Measurements from ENCODE around the gene MS4A6E.
"Not testable (repeated sequence)": the region's sequence is repeated elsewhere in the genome, so short reads cannot be mapped to it uniquely, and the experiment has no call there.

MS4A6E gene

DNA sequence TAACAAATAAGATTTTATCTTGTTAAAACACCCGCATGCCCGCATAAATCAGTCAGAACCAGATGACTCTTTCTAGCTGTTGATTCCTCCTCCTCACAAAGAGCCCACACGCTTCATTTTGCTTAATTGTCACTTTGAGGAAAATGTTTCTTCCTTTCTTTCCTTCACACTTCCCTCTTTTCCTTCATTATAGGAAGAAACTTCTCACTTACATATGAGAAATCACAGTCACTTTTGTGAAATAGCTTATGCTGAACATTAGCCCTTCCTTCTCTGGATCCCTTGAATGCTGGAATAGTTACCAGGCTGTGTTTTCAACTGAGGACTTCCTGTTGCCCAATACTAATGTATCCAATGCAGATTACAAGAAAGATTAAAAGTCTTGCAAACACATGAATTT lies 5.8 kb downstream of the MS4A6E start:
- no peak overlapping the region for H3K4me3 ChIP-seq (ENCODE audit: low read depth, low read length)
- no peak for DNase-seq (ENCODE audit: low read depth)

DNA sequence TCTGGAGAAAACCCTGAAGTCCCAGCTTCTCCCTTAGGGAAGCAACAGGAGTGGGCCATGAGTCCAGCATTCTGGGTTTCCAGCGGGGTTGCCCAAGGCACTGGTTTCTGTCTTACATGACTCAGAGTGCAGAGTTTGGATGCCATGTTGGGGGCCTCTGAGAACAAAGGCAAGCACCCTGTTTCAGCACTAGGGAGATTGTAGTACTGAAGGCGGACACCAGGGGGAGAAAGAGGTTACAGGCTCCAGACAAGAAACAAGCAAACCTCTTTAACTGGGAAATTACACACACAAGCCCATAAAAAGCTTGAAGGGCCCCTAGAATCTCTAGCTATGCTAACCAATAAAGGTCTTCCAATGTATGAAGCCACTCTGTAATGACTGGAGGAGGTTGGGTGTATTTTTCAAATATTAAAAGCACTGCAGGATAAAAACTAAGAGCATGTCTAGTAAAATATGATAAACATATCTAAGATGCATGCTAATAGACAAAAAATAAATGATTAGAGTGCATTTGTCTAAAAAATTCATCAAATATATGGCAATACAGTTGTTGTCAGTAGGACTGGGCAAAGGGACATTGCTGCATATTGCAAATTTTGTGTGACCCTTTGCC lies 7.1 kb downstream of the MS4A6E start:
- DNase-seq (ENCODE audit: low read depth): no peak
- no peak overlapping the region for H3K4me3 ChIP-seq (ENCODE audit: low read depth, low read length)

DNA sequence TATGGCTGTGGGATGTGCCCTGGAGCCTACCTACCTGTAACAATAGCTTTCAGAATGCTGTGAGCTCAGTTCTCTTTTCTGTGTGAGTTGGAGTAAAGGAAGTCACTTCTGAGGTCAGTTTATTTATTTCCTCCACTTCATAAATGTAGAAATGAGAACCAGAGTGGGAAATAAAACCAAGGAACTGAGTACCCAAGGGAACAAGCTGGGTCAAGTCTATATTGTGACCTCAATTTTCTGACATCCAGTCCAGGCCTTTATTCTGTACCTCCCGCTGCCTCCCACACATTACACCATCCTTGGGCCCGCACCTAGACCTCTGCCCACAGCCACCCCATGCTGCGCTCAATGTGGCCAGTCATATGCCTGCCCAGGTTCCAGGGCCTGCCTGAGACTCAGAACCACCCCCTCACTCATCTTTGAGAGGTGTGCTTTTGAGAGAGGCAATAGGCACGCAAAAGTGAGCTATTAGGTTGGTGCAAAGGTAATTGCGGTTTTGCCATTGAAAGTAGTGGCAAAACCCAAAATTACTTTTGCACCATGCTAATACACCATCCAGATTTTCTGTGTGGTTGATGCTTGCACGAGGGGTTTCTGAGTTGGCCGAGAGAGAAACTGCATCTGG lies 9.8 kb downstream of the MS4A6E start:
- no peak overlapping the region for H3K4me3 ChIP-seq (ENCODE audit: low read depth, low read length)
- DNase-seq (ENCODE audit: low read depth): no peak

DNA sequence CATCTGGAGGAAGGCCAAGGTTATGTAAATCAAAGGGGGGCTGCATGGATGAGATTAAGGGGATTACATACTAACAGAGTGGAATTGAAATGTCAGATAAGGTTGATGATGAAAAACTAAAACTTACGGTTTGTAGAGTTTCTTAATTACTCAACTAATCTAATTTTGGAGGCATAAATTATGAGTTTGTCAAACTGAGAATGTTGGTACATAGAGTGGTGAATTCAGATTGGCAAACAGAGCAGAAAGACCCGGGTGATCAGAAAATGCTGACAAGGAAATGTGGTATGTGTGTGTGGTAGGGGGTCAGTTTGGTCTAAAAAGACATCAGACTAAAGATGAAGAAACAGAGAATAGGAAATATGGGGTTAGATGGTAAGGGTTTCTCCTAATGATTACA lies 11.0 kb downstream of the MS4A6E start:
- DNase-seq (ENCODE audit: low read depth): no peak
- H3K4me3 ChIP-seq (ENCODE audit: low read depth, low read length): no peak overlapping the region

DNA sequence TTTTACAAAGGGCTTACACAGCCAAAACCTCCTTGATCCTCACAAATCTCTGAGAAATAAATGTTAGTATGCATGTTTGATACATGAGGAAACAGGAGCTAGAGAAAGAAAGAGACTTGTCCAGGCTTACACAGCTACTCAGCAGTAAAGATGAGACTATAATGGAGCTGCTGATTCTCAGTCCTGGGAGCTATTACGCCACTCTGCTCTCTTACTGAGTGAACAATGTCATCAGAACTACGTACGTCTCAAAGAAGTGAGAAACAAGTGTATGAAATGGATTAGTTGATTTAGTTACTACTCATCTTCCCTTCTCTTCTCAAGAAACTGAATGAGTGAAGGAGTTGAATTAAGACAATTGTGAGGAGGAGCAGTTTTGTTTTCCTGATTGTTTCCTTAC lies 12.3 kb downstream of the MS4A6E start:
- DNase-seq (ENCODE audit: low read depth): no peak
- no peak overlapping the region for H3K4me3 ChIP-seq (ENCODE audit: low read depth, low read length)

DNA sequence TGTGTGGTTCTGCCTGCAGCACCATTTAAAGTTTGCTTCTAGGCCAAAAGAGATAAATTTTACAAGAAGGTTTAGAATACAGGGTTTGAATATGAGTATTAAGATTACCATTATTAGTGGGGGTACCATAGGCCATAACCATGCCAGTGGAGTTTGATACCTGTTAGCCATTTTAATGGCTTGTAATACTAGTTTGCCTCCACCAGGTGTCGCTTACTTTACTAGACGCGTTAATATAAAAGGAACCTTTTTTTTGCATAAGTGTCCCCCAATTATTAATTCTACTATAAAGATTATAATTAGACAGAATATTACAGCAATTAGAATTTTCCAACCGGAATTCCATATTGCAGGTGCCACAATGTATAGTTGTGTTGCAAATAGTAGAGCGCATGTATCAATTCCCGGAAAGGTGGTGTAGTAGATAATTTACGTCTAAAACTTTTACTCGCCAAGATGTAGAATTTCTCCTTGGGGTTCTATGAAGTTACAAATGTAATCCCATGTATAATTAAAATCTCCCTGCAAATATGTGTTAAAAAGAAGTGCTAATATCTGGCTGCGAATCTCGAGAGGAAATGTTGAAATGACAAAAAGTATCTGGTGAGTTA lies 16.1 kb downstream of the MS4A6E start:
- DNase-seq (ENCODE audit: low read depth): no peak
- no peak overlapping the region for H3K4me3 ChIP-seq (ENCODE audit: low read depth, low read length)

DNA sequence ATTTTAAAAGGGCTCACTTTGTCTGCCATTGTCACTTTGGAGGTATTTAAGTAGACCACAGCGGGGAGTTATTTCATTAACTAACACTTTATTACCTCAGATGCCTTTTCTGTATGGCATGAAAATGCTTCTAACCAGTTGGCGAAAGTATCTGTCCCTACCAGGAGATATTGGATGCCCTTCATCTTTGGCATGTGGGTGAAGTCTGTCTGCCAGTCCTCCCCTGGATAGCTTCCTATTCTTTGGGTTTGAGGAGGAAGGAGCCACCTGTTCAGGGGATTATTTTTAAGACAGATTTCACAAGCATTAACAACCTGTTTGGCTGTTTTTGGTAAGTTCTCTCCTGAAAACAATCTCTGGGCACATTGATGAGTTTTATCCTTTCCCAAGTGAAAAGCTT lies 17.1 kb downstream of the MS4A6E start:
- DNase-seq (ENCODE audit: low read depth): no peak
- no peak overlapping the region for H3K4me3 ChIP-seq (ENCODE audit: low read depth, low read length)

DNA sequence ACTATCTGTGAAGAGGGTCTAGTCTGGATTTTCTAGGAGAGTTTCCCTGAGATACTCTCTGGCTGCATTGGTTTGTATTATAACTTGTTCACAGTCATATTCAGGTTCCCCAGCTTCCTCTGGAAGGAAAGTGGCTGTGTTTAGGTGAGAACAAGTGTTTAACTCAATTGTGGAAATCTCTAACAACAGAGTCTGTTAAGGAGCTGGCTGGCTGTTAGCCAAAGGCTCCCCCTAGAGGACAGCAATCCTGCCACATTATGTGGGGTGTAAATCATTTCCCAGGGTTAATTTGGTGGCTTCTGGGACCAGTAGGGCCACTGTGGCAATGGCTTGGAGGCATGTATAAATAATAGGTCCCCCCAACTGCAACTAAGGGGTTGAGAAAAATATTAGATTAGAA lies 18.4 kb downstream of the MS4A6E start:
- no peak for DNase-seq (ENCODE audit: low read depth)
- no peak overlapping the region for H3K4me3 ChIP-seq (ENCODE audit: low read depth, low read length)

DNA sequence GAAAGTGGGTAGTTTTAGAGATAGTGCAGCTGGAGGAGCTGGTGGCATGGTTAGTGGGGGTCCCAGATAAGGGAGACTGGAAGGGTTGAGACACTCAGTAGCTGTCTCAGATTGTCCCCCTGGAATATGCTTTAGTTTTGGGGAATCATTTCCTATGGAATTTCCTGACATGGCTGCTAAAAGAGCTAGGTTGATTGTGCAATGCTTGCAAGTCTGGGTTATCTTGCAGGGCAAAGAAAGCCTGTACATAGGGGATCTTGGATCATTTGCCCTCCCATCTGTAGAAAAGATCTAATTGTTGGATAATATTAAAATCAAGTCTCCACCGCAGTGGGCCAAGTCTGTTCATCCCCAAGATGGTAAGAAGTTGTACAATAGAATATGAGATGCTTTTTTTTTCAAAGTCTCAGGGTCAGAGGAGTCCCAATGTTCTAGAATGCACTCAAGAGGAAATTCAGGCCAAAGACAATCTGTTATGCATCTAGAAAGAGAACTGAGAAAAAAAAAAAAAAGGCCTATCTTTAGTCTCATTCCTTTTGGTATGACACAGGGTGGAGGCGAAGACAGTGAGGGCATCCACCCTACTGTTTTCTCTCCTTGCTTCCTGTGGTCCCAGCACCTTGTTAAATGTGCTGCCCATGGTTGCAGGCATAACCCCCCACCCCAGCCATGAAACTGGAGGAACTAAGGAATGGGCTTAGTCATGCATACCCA lies 20.2 kb downstream of the MS4A6E start:
- DNase-seq (ENCODE audit: low read depth): no peak
- no peak overlapping the region for H3K4me3 ChIP-seq (ENCODE audit: low read depth, low read length)

DNA sequence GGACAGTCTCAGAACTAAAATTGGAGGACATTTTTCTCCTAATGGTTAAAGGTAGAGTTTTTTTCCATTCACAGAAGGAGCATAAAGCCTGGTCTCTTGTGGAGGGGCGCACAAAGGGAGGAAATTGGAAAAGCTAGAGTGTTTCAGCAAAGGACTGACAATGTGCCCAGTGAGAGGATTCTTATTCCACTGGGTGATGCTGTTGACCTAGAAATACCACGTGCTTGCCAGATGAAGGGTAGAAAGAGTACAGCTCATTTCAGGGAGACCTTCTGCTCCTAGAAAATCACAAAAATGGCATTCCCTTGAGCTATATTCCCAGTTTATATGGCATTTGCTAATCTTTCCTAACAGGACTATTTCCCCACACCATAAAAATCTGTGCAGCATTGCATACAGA lies 21.1 kb downstream of the MS4A6E start:
- no peak overlapping the region for H3K4me3 ChIP-seq (ENCODE audit: low read depth, low read length)
- no peak for DNase-seq (ENCODE audit: low read depth)

DNA sequence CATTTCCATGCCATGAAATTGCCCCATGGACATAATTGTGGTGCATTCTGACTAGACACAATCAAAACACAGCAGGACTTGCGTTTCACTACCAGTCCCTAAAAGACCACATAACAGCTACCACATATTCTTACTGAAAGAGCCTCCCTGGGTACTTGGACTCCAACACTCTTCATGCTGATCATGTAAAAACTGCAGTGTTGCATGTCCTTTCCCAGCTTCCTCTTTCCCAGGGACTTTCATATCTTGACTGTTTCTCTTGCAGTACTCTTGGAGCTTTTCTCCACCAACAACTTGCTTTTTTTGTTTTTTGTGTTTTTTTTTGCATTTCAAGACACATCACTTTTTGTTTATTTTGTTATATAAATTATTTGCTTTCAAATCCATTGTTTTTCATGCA lies 22.9 kb downstream of the MS4A6E start:
- H3K4me3 ChIP-seq (ENCODE audit: low read depth, low read length): no peak overlapping the region
- DNase-seq (ENCODE audit: low read depth): no peak

DNA sequence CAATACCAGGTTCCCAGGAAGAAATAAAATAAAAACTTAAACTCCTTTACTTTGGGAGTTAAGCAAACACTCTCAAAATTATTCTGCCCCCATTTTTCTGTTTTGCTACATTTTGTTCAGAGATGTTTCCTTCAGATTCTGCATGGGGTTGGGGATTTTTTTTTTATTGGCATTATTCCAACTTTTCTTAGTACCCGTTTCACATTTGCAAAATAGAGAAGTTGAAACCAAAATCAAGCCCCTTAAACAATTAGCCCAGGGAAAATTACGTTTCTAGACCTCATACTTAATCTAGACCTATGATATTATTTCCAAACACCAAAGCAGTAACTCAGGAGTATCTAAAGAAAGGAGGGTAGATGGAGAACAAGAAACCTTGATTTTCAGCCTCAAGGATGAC lies 30.7 kb downstream of the MS4A6E start:
- no peak for DNase-seq (ENCODE audit: low read depth)
- no peak overlapping the region for H3K4me3 ChIP-seq (ENCODE audit: low read depth, low read length)

DNA sequence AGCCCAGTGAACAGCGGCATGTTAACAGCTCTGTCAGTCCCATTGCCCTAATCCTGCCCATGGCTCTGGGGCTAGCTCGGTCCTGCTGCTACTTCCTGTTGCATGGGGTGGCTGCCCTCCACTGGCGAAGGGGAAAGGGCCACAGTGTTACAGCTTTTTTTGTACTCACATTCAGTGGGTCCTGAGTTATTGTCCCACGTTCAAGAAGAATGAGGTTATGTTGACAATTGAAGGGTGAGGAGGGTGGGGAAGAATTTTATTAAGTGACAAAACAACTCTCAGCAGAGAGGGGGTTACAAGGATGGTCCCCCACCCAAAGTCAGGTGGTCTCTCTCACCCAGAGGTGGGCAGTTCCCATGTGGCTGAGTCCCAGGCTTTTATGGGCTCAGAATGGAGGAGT lies 33.6 kb downstream of the MS4A6E start:
- no peak overlapping the region for H3K4me3 ChIP-seq (ENCODE audit: low read depth, low read length)
- DNase-seq (ENCODE audit: low read depth): no peak

DNA sequence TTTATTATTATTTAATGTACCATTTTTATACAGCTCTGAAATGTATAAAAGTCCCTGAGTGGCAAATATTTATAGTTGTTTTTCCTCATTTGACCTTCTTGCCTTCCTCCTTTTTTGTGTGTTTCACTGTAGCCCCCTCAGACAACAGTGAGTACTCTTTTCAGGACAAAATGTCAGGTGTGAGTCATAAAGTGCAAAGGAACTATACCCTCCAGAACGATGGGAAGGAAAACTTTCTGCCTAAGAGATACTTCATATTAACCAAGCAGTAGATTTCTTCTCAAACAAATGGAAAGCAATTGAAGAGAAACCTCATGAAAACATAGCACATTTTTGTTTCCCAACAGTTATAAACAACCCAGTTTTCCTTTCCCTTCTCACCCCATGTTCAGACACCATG lies 35.2 kb downstream of the MS4A6E start:
- DNase-seq (ENCODE audit: low read depth): no peak
- no peak overlapping the region for H3K4me3 ChIP-seq (ENCODE audit: low read depth, low read length)

DNA sequence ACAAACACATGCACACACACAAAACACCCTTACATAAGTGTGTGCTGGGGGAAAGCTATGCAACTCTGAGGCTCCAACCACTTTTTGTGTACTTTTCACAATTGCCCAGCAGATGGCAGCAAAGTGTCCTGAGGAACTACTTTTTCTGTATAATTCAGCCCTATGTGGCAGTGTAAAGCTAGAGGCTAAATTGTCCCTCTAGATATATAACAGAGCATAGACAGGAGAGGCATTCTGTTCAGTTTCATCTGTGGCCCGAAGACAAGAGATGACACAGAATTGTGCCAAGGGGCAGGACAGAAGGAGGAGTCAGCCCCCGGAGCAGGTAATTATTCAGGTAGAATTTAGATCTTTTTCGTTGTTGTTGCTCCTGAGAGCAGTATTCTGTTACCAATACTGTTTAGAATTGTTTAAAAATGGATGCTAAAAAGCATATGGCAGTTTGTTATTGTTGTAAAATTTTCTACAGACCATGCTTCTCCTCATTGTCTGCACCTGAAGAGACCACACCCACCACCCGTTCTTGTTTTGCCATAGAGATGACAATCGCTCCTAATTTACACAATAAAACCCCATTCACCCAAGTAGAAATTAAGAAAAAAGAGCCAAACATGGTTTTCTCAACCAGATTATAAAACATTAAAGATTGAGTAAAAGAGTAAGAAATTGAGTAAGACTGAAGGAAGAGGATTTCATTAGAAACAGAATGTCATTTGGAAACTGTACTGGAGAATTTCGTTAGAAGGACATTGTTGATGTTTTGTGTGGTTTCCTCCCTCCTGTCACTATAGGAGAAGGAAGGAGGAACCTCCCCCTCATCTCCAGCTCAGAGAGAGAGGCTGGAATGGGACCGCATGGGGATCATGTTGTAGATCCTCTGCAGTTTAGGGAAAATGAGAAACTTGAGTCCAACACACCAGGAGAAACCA lies 36.8 kb downstream of the MS4A6E start:
- no peak overlapping the region for H3K4me3 ChIP-seq (ENCODE audit: low read depth, low read length)
- peak; percentile 2 for DNase-seq (ENCODE audit: low read depth)

DNA sequence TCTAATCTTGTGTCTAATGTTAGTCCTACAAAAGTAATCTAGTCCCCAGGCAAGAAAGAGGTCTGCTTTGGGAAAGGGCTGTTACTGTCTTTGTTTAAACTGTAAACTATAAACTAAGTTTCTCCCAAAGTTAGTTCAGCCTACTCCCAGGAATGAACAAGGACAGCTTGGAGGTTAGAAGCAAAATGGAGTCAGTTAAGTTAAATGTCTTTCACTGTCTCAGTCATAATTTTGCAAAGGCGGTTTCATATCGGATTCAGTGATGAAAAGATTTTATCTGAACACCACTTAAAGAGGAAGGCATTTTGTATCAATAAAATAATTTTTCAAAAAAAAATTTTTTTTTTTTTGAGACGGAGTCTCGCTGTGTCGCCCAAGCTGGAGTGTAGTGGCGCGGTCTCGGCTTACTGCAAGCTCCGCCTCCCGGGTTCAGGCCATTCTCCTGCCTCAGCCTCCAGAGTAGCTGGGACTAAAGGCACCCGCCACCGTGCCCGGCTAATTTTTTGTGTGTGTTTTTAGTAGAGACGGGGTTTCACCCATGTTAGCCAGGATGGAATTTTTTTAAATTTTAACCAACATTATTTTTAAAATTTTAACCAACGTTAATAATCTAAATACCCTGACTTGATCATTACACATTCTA lies 39.3 kb downstream of the MS4A6E start:
- H3K4me3 ChIP-seq (ENCODE audit: low read depth, low read length); DNase-seq (ENCODE audit: low read depth): not testable (repeated sequence)

DNA sequence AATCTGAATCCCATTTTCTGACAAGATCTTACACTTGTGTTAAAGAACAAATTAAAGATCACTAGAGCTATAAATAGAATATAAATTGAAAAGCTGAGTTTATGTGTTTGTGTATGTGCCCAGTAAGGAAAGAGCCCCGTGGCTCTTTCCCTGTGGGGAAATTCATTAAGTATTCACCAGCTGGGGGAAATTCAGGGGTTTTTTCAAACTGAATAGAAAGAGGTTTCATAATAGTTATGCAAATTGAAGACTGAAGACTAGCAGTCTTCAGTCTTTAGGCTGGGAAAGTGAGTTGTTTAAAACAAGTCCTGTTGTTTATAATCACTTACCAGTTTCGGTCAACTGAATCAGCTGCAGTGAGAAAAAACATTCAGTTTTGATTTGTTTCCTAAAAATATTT lies 40.0 kb downstream of the MS4A6E start:
- DNase-seq (ENCODE audit: low read depth): no peak
- H3K4me3 ChIP-seq (ENCODE audit: low read depth, low read length): no peak overlapping the region

DNA sequence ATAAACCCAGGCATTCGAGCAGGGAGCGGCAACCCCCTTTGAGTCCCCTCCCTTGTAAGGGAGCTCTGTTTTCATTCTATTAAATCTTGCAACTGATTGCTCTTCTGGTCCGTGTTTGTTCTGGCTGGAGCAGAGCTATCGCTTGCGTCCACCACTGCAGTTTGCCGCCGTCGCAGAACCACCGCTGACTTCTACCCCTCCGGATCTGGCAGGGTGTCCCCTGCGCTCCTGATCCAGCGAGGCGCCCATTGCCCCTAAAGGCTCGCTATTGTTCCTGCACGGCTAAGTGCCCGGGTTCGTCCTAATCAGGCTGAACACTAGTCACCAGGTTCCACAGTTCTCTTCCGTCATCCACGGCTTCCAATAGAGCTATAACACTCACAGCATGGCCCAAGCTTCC lies 40.8 kb downstream of the MS4A6E start:
- DNase-seq (ENCODE audit: low read depth): no peak
- H3K4me3 ChIP-seq (ENCODE audit: low read depth, low read length): no peak overlapping the region

DNA sequence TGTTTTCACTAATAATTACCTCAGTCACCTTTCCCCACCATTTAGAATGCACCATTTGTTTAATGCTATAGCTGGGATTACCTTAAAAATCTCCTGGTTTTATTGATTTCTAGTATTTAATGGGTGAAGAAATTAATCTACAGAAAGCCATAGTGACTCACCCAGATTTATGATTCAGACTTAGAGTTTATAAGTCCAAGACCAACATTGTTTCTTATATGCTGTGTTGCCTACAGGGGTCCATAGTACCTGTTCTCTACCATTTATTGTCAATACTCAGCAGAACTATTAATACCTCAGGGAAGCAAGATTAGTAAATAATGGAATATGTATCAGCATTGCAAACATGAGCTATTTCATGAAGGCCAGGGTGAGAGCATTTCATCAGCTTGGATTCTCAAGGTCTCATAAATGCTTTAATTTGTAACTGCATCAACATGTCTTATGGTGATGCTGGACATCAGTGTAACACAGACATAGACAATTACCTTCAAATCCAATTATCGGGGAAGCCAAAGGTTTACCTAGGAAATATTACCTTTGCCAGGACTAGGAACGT lies 43.3 kb downstream of the MS4A6E start:
- DNase-seq (ENCODE audit: low read depth): no peak
- H3K4me3 ChIP-seq (ENCODE audit: low read depth, low read length): no peak overlapping the region

Measured in skeletal muscle cell (primary cell).